Choroid plexus epithelial cell (primary cell): Measurements from ENCODE around the gene KRTAP3-2.

Experiments used
- DNase-seq: peaks from one replicate; pipeline ENCODE4 v3.0.0-alpha.2; 2010; ENCODE audit warnings: low read depth
- H3K4me3 ChIP-seq: 2 replicates; pipeline ENCODE4 v1.5.1; 2011; ENCODE audit warnings: low read depth, mild to moderate bottlenecking, control low read depth, low read length, moderate library complexity
- CTCF ChIP-seq: conservative IDR thresholded peaks from 2 replicates; pipeline ENCODE4 v1.5.1; 2011; ENCODE audit warnings: low read depth, mild to moderate bottlenecking, control low read depth, inconsistent platforms, low read length, moderate library complexity

KRTAP3-2 gene

GRCh38 chr17:40984226-40984625 is 15.5 kb downstream of the KRTAP3-2 start, which contains the start of gene KRT40:
TSS of gene KRT40 (minus strand) at chr17:40984326. CDS start at chr17:40984273, 53 bp downstream.
- TF ChIP-seq CTCF: no peak
- H3K4me3 ChIP-seq: no peak within 1 kb of the TSS

GRCh38 chr17:40981115-40981514 is 18.6 kb downstream of the KRTAP3-2 start:
- TF ChIP-seq CTCF: no peak
- no peak for DNase-seq
- H3K4me3 ChIP-seq: no peak overlapping the region

More at GRCh38 chr17:40984226-40984625, 15.5 kb downstream of the KRTAP3-2 start, which contains the start of gene KRT40:
- DNase-seq: no peak

- H3K4me3 ChIP-seq: no peak overlapping the region
These were observed 19.1 kb downstream of the KRTAP3-2 start for GRCh38 chr17:40980596-40980995.

GRCh38 chr17:40980117-40980516 is 19.6 kb downstream of the KRTAP3-2 start:
- no peak overlapping the region for H3K4me3 ChIP-seq
- TF ChIP-seq CTCF: no peak
- no peak for DNase-seq

More at GRCh38 chr17:40980596-40980995, 19.1 kb downstream of the KRTAP3-2 start:
- DNase-seq: peak; percentile 60
- no peak for TF ChIP-seq CTCF

GRCh38 chr17:40978575-40979151 is 21.0 kb downstream of the KRTAP3-2 start:
- DNase-seq: no peak
- TF ChIP-seq CTCF: no peak
- no peak overlapping the region for H3K4me3 ChIP-seq

- DNase-seq: no peak
- no peak for TF ChIP-seq CTCF
- no peak overlapping the region for H3K4me3 ChIP-seq
These were observed 24.2 kb downstream of the KRTAP3-2 start for GRCh38 chr17:40975516-40975915.

GRCh38 chr17:40974366-40974765 is 25.3 kb downstream of the KRTAP3-2 start:
- no peak overlapping the region for H3K4me3 ChIP-seq
- TF ChIP-seq CTCF: no peak
- DNase-seq: no peak
